Activated CD8-positive, alpha-beta memory T cell treated with anti-CD3 and anti-CD28 coated beads for 4 hours (primary cell): ENCODE data around the gene THBD.

ENCODE experiments used
- DNase-seq, 2 donors: peaks; one replicate each; pipeline ENCODE4 v3.0.0-alpha.2; 2020; ENCODE audit warnings: low read depth in 2 of 2

The THBD gene

GRCh38 chr20:23049201-23050075 lies at the start of gene THBD:
TSS of gene THBD (minus strand) at chr20:23049672. CDS start at chr20:23049504, 168 bp downstream.
- DNase-seq: no peak

- no peak for DNase-seq
Measured at GRCh38 chr20:23097636-23098580, 48.4 kb upstream of the THBD start.

GRCh38 chr20:23096986-23097520 lies 47.6 kb upstream of the THBD start:
- DNase-seq: no peak

GRCh38 chr20:23096097-23096496 lies 46.6 kb upstream of the THBD start:
- DNase-seq: no peak

GRCh38 chr20:23095499-23095898 lies 46.0 kb upstream of the THBD start:
- DNase-seq: no peak

GRCh38 chr20:23094927-23095326 lies 45.5 kb upstream of the THBD start:
- no peak for DNase-seq

GRCh38 chr20:23094213-23094896 lies 44.9 kb upstream of the THBD start:
- no peak for DNase-seq

GRCh38 chr20:23093613-23094012 lies 44.1 kb upstream of the THBD start:
- DNase-seq: no peak

GRCh38 chr20:23092861-23093495 lies 43.5 kb upstream of the THBD start:
- no peak for DNase-seq

- no peak for DNase-seq
Measured at GRCh38 chr20:23092384-23092756, 42.9 kb upstream of the THBD start.

- no peak for DNase-seq
Measured at GRCh38 chr20:23091721-23092383, 42.4 kb upstream of the THBD start.

- no peak for DNase-seq
Measured at GRCh38 chr20:23090878-23091277, 41.4 kb upstream of the THBD start.

GRCh38 chr20:23090147-23090546 lies 40.7 kb upstream of the THBD start:
- no peak for DNase-seq

GRCh38 chr20:23088866-23089265 lies 39.4 kb upstream of the THBD start:
- no peak for DNase-seq

GRCh38 chr20:23087587-23088251 lies 38.2 kb upstream of the THBD start:
- no peak for DNase-seq

GRCh38 chr20:23086931-23087411 lies 37.5 kb upstream of the THBD start:
- no peak for DNase-seq

GRCh38 chr20:23086056-23086566 lies 36.6 kb upstream of the THBD start, which contains the start of gene CD93:
TSS of gene CD93 (minus strand) at chr20:23086324. CDS start at chr20:23086192, 132 bp downstream.
- no peak for DNase-seq

- DNase-seq: no peak
Measured at GRCh38 chr20:23085436-23086055, 36.1 kb upstream of the THBD start.

GRCh38 chr20:23084845-23085365 lies 35.4 kb upstream of the THBD start:
- DNase-seq: no peak
